ENCODE results near the gene UGT1A3. TPM values are rescaled to one million over a fixed set of nuclear protein-coding genes. Genes with fewer than 3 reads are reported as not detected.

UGT1A3 gene
- total and polyA plus RNA-seq, 5 donors from 2014 or later, result not detected

GRCh38 chr2:233793465-233794127, 64.8 kb downstream of the UGT1A3 start:
- Histone ChIP-seq H3K4me3 (ENCODE audit: low read depth, low read length) (no peak overlapping the region), H3K4me1 (ENCODE audit: control insufficient read depth, insufficient read depth, low read length, poor library complexity, severe bottlenecking) (no peaks in the 10 kb centered on the region), H3K9me3 (ENCODE audit: control insufficient read depth in 2 of 2, low read length in 2 of 2) (no peaks in the 10 kb centered on the region), H3K27ac (ENCODE audit: insufficient read depth, low read length, poor library complexity, severe bottlenecking) (no peak overlapping the region), H3K36me3 (ENCODE audit: control insufficient read depth, insufficient read depth, low read length) (no peaks in the 10 kb centered on the region), H3K27me3 (ENCODE audit: control insufficient read depth, insufficient read depth, low read length) (no peaks in the 10 kb centered on the region)
- Mint-ChIP-seq H3K4me1 (peaks cover 0 to 5% (median 2%) of the 10 kb centered on the region in 4 donors), H3K9me3 (no peaks in the 10 kb centered on the region), H3K4me3 (no peak overlapping the region), H3K36me3 (no peaks in the 10 kb centered on the region), H3K27me3 (peaks cover 9% of the 10 kb centered on the region), H3K27ac (no peak overlapping the region)
- DNase-seq, result no peak
- no peak for ATAC-seq (ENCODE audit: low read depth in 2 of 2)

- Histone ChIP-seq H3K36me3 (ENCODE audit: control insufficient read depth, insufficient read depth, low read length) (no peaks in the 10 kb centered on the region), H3K4me1 (ENCODE audit: control insufficient read depth, insufficient read depth, low read length, poor library complexity, severe bottlenecking) (no peaks in the 10 kb centered on the region), H3K27me3 (ENCODE audit: control insufficient read depth, insufficient read depth, low read length) (no peaks in the 10 kb centered on the region), H3K4me3 (ENCODE audit: low read depth, low read length) (no peak overlapping the region), H3K27ac (ENCODE audit: insufficient read depth, low read length, poor library complexity, severe bottlenecking) (no peak overlapping the region), H3K9me3 (ENCODE audit: control insufficient read depth in 2 of 2, low read length in 2 of 2) (no peaks in the 10 kb centered on the region)
- Mint-ChIP-seq H3K36me3 (no peaks in the 10 kb centered on the region), H3K4me1 (peaks cover 0 to 5% (median under 1%) of the 10 kb centered on the region in 4 donors), H3K27me3 (peaks cover 6% of the 10 kb centered on the region), H3K27ac (no peak overlapping the region), H3K9me3 (no peaks in the 10 kb centered on the region), H3K4me3 (no peak overlapping the region)
- ATAC-seq (ENCODE audit: low read depth in 2 of 2) (no peak), DNase-seq (no peak)
These were observed 65.4 kb downstream of the UGT1A3 start for GRCh38 chr2:233794128-233794658.

- Mint-ChIP-seq H3K36me3 (no peaks in the 10 kb centered on the region), H3K4me3 (no peak overlapping the region), H3K4me1 (peaks cover 0 to under 1% (median 0%) of the 10 kb centered on the region in 4 donors), H3K9me3 (peaks cover 0 to 4% (median 0%) of the 10 kb centered on the region in 7 donors), H3K27me3 (peaks cover 4% of the 10 kb centered on the region), H3K27ac (no peak overlapping the region)
- Histone ChIP-seq H3K27ac (ENCODE audit: insufficient read depth, low read length, poor library complexity, severe bottlenecking) (no peak overlapping the region), H3K4me1 (ENCODE audit: control insufficient read depth, insufficient read depth, low read length, poor library complexity, severe bottlenecking) (no peaks in the 10 kb centered on the region), H3K4me3 (ENCODE audit: low read depth, low read length) (no peak overlapping the region), H3K36me3 (ENCODE audit: control insufficient read depth, insufficient read depth, low read length) (no peaks in the 10 kb centered on the region), H3K9me3 (ENCODE audit: control insufficient read depth in 2 of 2, low read length in 2 of 2) (no peaks in the 10 kb centered on the region), H3K27me3 (ENCODE audit: control insufficient read depth, insufficient read depth, low read length) (no peaks in the 10 kb centered on the region)
- DNase-seq, result no peak
- no peak for ATAC-seq (ENCODE audit: low read depth in 2 of 2)
These were observed 66.9 kb downstream of the UGT1A3 start for GRCh38 chr2:233795735-233796171.

GRCh38 chr2:233796254-233796653, 67.4 kb downstream of the UGT1A3 start:
- peaks cover 4% of the 10 kb centered on the region for H3K27me3 Mint-ChIP-seq
- H3K4me1 ChIP-seq (ENCODE audit: control insufficient read depth, insufficient read depth, low read length, poor library complexity, severe bottlenecking), result no peaks in the 10 kb centered on the region
- no peak for DNase-seq
- no peaks in the 10 kb centered on the region for H3K4me1 Mint-ChIP-seq
- no peak for ATAC-seq (ENCODE audit: low read depth in 2 of 2)
- H3K9me3 Mint-ChIP-seq, result peaks cover 0 to 4% (median 0%) of the 10 kb centered on the region in 7 donors
- no peaks in the 10 kb centered on the region for H3K9me3 ChIP-seq (ENCODE audit: control insufficient read depth in 2 of 2, low read length in 2 of 2)
- no peak overlapping the region for H3K4me3 Mint-ChIP-seq
- no peaks in the 10 kb centered on the region for H3K36me3 Mint-ChIP-seq
- no peaks in the 10 kb centered on the region for H3K27me3 ChIP-seq (ENCODE audit: control insufficient read depth, insufficient read depth, low read length)
- no peak overlapping the region for H3K27ac ChIP-seq (ENCODE audit: insufficient read depth, low read length, poor library complexity, severe bottlenecking)
- no peak overlapping the region for H3K27ac Mint-ChIP-seq
- no peaks in the 10 kb centered on the region for H3K36me3 ChIP-seq (ENCODE audit: control insufficient read depth, insufficient read depth, low read length)
- no peak overlapping the region for H3K4me3 ChIP-seq (ENCODE audit: low read depth, low read length)

- Mint-ChIP-seq H3K4me3 (no peak overlapping the region), H3K4me1 (no peaks in the 10 kb centered on the region), H3K9me3 (peaks cover 0 to 4% (median 0%) of the 10 kb centered on the region in 7 donors), H3K27ac (no peak overlapping the region), H3K36me3 (no peaks in the 10 kb centered on the region), H3K27me3 (peaks cover 4% of the 10 kb centered on the region)
- Histone ChIP-seq H3K4me1 (ENCODE audit: control insufficient read depth, insufficient read depth, low read length, poor library complexity, severe bottlenecking) (no peaks in the 10 kb centered on the region), H3K36me3 (ENCODE audit: control insufficient read depth, insufficient read depth, low read length) (no peaks in the 10 kb centered on the region), H3K27ac (ENCODE audit: insufficient read depth, low read length, poor library complexity, severe bottlenecking) (no peak overlapping the region), H3K4me3 (ENCODE audit: low read depth, low read length) (no peak overlapping the region), H3K9me3 (ENCODE audit: control insufficient read depth in 2 of 2, low read length in 2 of 2) (no peaks in the 10 kb centered on the region), H3K27me3 (ENCODE audit: control insufficient read depth, insufficient read depth, low read length) (no peaks in the 10 kb centered on the region)
- ATAC-seq (ENCODE audit: low read depth in 2 of 2) (no peak), DNase-seq (no peak)
These were observed 69.7 kb downstream of the UGT1A3 start for GRCh38 chr2:233798335-233799086.

- Histone ChIP-seq H3K27me3 (ENCODE audit: control insufficient read depth, insufficient read depth, low read length) (no peaks in the 10 kb centered on the region), H3K27ac (ENCODE audit: insufficient read depth, low read length, poor library complexity, severe bottlenecking) (no peak overlapping the region), H3K4me3 (ENCODE audit: low read depth, low read length) (no peak overlapping the region), H3K9me3 (ENCODE audit: control insufficient read depth in 2 of 2, low read length in 2 of 2) (no peaks in the 10 kb centered on the region), H3K4me1 (ENCODE audit: control insufficient read depth, insufficient read depth, low read length, poor library complexity, severe bottlenecking) (no peaks in the 10 kb centered on the region), H3K36me3 (ENCODE audit: control insufficient read depth, insufficient read depth, low read length) (no peaks in the 10 kb centered on the region)
- Mint-ChIP-seq H3K36me3 (no peaks in the 10 kb centered on the region), H3K4me1 (no peaks in the 10 kb centered on the region), H3K27ac (no peak overlapping the region), H3K9me3 (peaks cover 0 to 4% (median 0%) of the 10 kb centered on the region in 7 donors), H3K27me3 (peaks cover 4% of the 10 kb centered on the region), H3K4me3 (no peak overlapping the region)
- no peak for DNase-seq
- ATAC-seq (ENCODE audit: low read depth in 2 of 2), result no peak
These were observed 70.3 kb downstream of the UGT1A3 start for GRCh38 chr2:233799087-233799665.

- H3K9me3 Mint-ChIP-seq, result peaks cover 0 to 4% (median 0%) of the 10 kb centered on the region in 7 donors
- H3K27ac Mint-ChIP-seq, result no peak overlapping the region
- ATAC-seq (ENCODE audit: low read depth in 2 of 2) (no peak), DNase-seq (no peak)
- peaks cover 4% of the 10 kb centered on the region for H3K27me3 Mint-ChIP-seq
- no peaks in the 10 kb centered on the region for H3K4me1 ChIP-seq (ENCODE audit: control insufficient read depth, insufficient read depth, low read length, poor library complexity, severe bottlenecking)
- no peaks in the 10 kb centered on the region for H3K36me3 ChIP-seq (ENCODE audit: control insufficient read depth, insufficient read depth, low read length)
- H3K9me3 ChIP-seq (ENCODE audit: control insufficient read depth in 2 of 2, low read length in 2 of 2), result no peaks in the 10 kb centered on the region
- H3K36me3 Mint-ChIP-seq, result no peaks in the 10 kb centered on the region
- H3K4me3 ChIP-seq (ENCODE audit: low read depth, low read length), result no peak overlapping the region
- H3K27ac ChIP-seq (ENCODE audit: insufficient read depth, low read length, poor library complexity, severe bottlenecking), result no peak overlapping the region
- H3K27me3 ChIP-seq (ENCODE audit: control insufficient read depth, insufficient read depth, low read length), result no peaks in the 10 kb centered on the region
- H3K4me3 Mint-ChIP-seq, result no peak overlapping the region
- no peaks in the 10 kb centered on the region for H3K4me1 Mint-ChIP-seq
These were observed 70.9 kb downstream of the UGT1A3 start for GRCh38 chr2:233799716-233800115.
